K562 (cell line): ENCODE measurements around the gene SREBF1. TPM values are rescaled to one million over a fixed set of nuclear protein-coding genes. Genes with fewer than 3 reads are reported as not detected.

Experiments used
- ARID2 ChIP-seq: fragments of 450-650 bp; IDR thresholded peaks from 2 replicates; pipeline ENCODE4 v1.6.1; 2017; ENCODE audit warnings: antibody characterized with exemption, mild to moderate bottlenecking
- CHAMP1 ChIP-seq: fragments of 450-650 bp; IDR thresholded peaks from 2 replicates; pipeline ENCODE4 v1.6.1; 2016; ENCODE audit warnings: mild to moderate bottlenecking
- E2F1 ChIP-seq: sonication (generic); formaldehyde crosslinking; IDR thresholded peaks from 2 replicates; pipeline ENCODE4 v1.8.1; 2023; ENCODE audit warnings: mild to moderate bottlenecking, missing genetic modification reagents, moderate library complexity
- EGR1 ChIP-seq: fragments of 450-650 bp; conservative IDR thresholded peaks from 2 replicates; pipeline ENCODE4 v1.6.1; 2017; ENCODE audit warnings: mild to moderate bottlenecking
- GABPB2 ChIP-seq: fragments of 250-450 bp; sonication (Bioruptor Pico); conservative IDR thresholded peaks from 2 replicates; pipeline ENCODE4 v1.5.1; 2021; ENCODE audit warnings: mild to moderate bottlenecking
- HOMEZ ChIP-seq: fragments of 250-450 bp; sonication (Bioruptor Pico); IDR thresholded peaks from 2 replicates; pipeline ENCODE4 v1.4.0; 2020; ENCODE audit warnings: mild to moderate bottlenecking, moderate library complexity
- NFATC3 ChIP-seq: fragments of 450-650 bp; IDR thresholded peaks from 2 replicates; pipeline ENCODE4 v1.6.1; 2017; ENCODE audit warnings: mild to moderate bottlenecking
- NRF1 ChIP-seq, 2 experiments: fragments of 450-650 bp; IDR thresholded peaks in 1 of 2; conservative IDR thresholded peaks in 1 of 2; 2 replicates each; pipeline ENCODE4 v1.6.1; 2014; ENCODE audit warnings: mild to moderate bottlenecking in 2 of 2
- PHB2 ChIP-seq: fragments of 450-650 bp; IDR thresholded peaks from 2 replicates; pipeline ENCODE4 v1.6.1; 2017; ENCODE audit warnings: low read depth
- POLR2AphosphoS5 ChIP-seq: IDR thresholded peaks from 2 replicates; pipeline ENCODE4 v1.6.1; 2011; ENCODE audit warnings: mild to moderate bottlenecking, low read depth, low read length, moderate library complexity; ENCODE audit not compliant: control insufficient read depth, insufficient read depth
- POLR2G ChIP-seq: fragments of 200-400 bp; formaldehyde crosslinking; IDR thresholded peaks from 2 replicates; pipeline ENCODE4 v1.6.1; 2017; ENCODE audit warnings: low read depth, mild to moderate bottlenecking, antibody characterized with exemption, low read length, moderate library complexity
- SMAD3 ChIP-seq: fragments of 450-650 bp; formaldehyde crosslinking; conservative IDR thresholded peaks from 2 replicates; pipeline ENCODE4 v1.4.0; 2020; ENCODE audit warnings: mild to moderate bottlenecking
- TAL1 ChIP-seq: fragments of 450-650 bp; IDR thresholded peaks from 2 replicates; pipeline ENCODE4 v1.6.1; 2016; ENCODE audit warnings: mild to moderate bottlenecking
- ZBTB2 ChIP-seq: fragments of 450-650 bp; IDR thresholded peaks from 2 replicates; pipeline ENCODE4 v1.6.1; 2016; ENCODE audit warnings: antibody characterized with exemption
- ZNF134 ChIP-seq: fragments of 250-450 bp; sonication (Bioruptor Pico); conservative IDR thresholded peaks from 2 replicates; pipeline ENCODE4 v1.4.0; 2020
- ZNF518B ChIP-seq: fragments of 250-450 bp; sonication (Bioruptor Pico); IDR thresholded peaks from 2 replicates; pipeline ENCODE4 v1.5.0; 2021; ENCODE audit warnings: mild to moderate bottlenecking, moderate library complexity
- polyA plus RNA-seq, 8 experiments: library from polyadenylated mRNA; depleted of rRNA in 4 of 8; stranded (reverse) in 5 of 8; unstranded in 3 of 8; fragments of >200 nt; fragmentation: Nextera tagmentation in 2 of 8; fragmentation: Illumina TruSeq in 1 of 8; extraction: Ambion mirVana in 2 of 8; extraction: Trizol in 1 of 8; gene quantifications; 2 replicates each; pipeline versions ENCODE4 v1.2.1 to v1.2.3, GENCODE V29; 2011 to 2014; ENCODE audit warnings: inconsistent platforms in 1 of 8, missing spikeins in 1 of 8
- total RNA-seq, 7 experiments: library from RNA; depleted of rRNA in 6 of 7; stranded (reverse); fragments of >200 nt in 6 of 7; fragmentation: Illumina TruSeq in 2 of 7; extraction: Trizol in 2 of 7; gene quantifications; 2 replicates each; pipeline versions ENCODE4 v1.2.1 to v1.2.3, GENCODE V29; 2011 to 2021; ENCODE audit warnings: low replicate concordance in 1 of 7

SREBF1 gene
- total and polyA plus RNA-seq, 9 of the 15 experiments (the other 6 are each of a cell fraction or from before 2014, with no cell fraction given), result 1.6 to 169 (median 69.4) TPM

GRCh38 chr17:17812211-17813054 lies 24.4 kb downstream of the SREBF1 start (continued):
- TF ChIP-seq E2F1 (CRISPR knock-in tag) (no peak), NRF1 (conservative IDR thresholded peaks at IDR 0.05 in 1 of 2, IDR thresholded peaks at IDR 0.05 in 1 of 2) (peak; percentile 77 to 81), SMAD3 (CRISPR knock-in tag) (no peak), GABPB2 (CRISPR knock-in tag) (no peak), ZNF134 (CRISPR knock-in tag) (no peak), ARID2 (no peak; the same call in 1 of the 2 replicates), ZNF518B (CRISPR knock-in tag) (no peak), HOMEZ (CRISPR knock-in tag) (no peak), PHB2 (no peak), NFATC3 (no peak), CHAMP1 (no peak), TAL1 (no peak), ZBTB2 (no peak), POLR2G (peak; percentile 76), POLR2AphosphoS5 (peak; percentile 16; the same call in 1 of the 2 replicates), EGR1 (peak; percentile 54)
